Vagina (tissue), 2 donors: ENCODE measurements around the gene KCNN3. TPM values are rescaled to one million over a fixed set of nuclear protein-coding genes. Genes with fewer than 3 reads are reported as not detected.

Source experiments
- DNase-seq, 2 donors: peaks; one replicate each; pipeline ENCODE4 v3.0.0-alpha.2; 2017; ENCODE audit errors: extremely low spot score in 2 of 2
- H3K27ac ChIP-seq: fragments of 200-600 bp; sonication (generic); one replicate; pipeline ENCODE4 v1.5.1; 2019
- H3K27me3 ChIP-seq: fragments of 200-600 bp; sonication (generic); one replicate; pipeline ENCODE4 v1.5.1; 2019
- H3K36me3 ChIP-seq, 2 donors: fragments of 200-600 bp; sonication (generic); one replicate each; pipeline ENCODE4 v1.5.1; 2017 to 2019
- H3K4me1 ChIP-seq: fragments of 200-600 bp; sonication (generic); one replicate; pipeline ENCODE4 v1.5.1; 2019
- H3K4me3 ChIP-seq, 2 donors: fragments of 200-600 bp; sonication (generic); 1 replicate in 1 of 2; 2 replicates in 1 of 2; pipeline ENCODE4 v1.5.1; 2016 to 2019
- H3K9me3 ChIP-seq: fragments of 200-600 bp; sonication (generic); one replicate; pipeline ENCODE4 v1.5.1; 2019
- POLR2A ChIP-seq, 2 donors: fragments of 450-650 bp; IDR thresholded peaks; one replicate each; pipeline ENCODE4 v1.6.1; 2017; ENCODE audit warnings: antibody characterized with exemption in 2 of 2, mild to moderate bottlenecking in 2 of 2, moderate library complexity in 2 of 2
- POLR2AphosphoS5 ChIP-seq, 2 donors: sonication (generic); formaldehyde crosslinking; IDR thresholded peaks; one replicate each; pipeline ENCODE4 v1.9.0; 2017; ENCODE audit warnings: antibody characterized with exemption in 2 of 2, mild to moderate bottlenecking in 2 of 2, low read depth in 1 of 2; ENCODE audit not compliant: insufficient read depth in 1 of 2
- intact Hi-C: fragments of 100-400 bp; cut with DNase I; formaldehyde crosslinking; loops from one replicate; pipeline ENCODE4 v1.15.1; 2023
- total RNA-seq: library from RNA; depleted of rRNA; stranded (reverse); fragments of >200 nt; gene quantifications from one replicate; pipeline ENCODE4 v1.2.3, GENCODE V29; 2016
- TF ChIP-seq, protein P1 (sequence below), 3 experiments: fragments of 450-650 bp in 2 of 3; fragments of 200-600 bp in 1 of 3; sonication (generic) in 1 of 3; IDR thresholded peaks; one replicate each; pipeline ENCODE4 v1.5.1; 2017 to 2019; ENCODE audit warnings: antibody characterized with exemption in 3 of 3, mild to moderate bottlenecking in 2 of 3, moderate library complexity in 2 of 3

KCNN3 gene
- total RNA-seq, 1 donor from 2014 or later, result 7.4 TPM

DNA sequence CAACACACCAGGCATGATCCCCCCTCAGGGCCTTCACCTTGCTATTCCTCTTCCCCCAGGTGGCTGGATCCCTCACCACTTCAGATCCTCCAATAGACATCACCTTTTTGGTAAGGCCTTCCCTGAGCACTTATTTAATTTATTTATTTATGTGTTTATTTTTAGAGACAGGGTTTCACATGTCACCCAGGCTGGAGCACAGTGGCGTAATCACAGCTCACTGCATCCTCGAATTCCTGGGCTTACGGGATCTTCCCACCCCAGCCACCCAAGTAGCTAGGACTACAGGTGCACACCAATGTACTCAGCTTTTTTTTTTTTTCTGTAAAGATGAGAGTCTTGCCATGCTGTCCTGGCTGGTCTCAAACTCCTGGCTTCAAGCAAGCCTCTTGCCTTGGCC is 17.2 kb downstream of the KCNN3 start:
- no peak for DNase-seq
- Histone ChIP-seq H3K36me3 (no peaks in the 10 kb centered on the region), H3K4me3 (no peak overlapping the region), H3K27me3 (no peaks in the 10 kb centered on the region), H3K27ac (no peak overlapping the region), H3K9me3 (no peaks in the 10 kb centered on the region), H3K4me1 (peaks cover 3% of the 10 kb centered on the region)
- intact Hi-C loops, result no loop called here
- TF ChIP-seq POLR2AphosphoS5 (IDR thresholded peaks at IDR 0.05; ENCODE audit: insufficient read depth in 1 of 2, low read depth in 1 of 2) (no peak), POLR2A (IDR thresholded peaks at IDR 0.05) (no peak)
- TF ChIP-seq, protein P1, sequence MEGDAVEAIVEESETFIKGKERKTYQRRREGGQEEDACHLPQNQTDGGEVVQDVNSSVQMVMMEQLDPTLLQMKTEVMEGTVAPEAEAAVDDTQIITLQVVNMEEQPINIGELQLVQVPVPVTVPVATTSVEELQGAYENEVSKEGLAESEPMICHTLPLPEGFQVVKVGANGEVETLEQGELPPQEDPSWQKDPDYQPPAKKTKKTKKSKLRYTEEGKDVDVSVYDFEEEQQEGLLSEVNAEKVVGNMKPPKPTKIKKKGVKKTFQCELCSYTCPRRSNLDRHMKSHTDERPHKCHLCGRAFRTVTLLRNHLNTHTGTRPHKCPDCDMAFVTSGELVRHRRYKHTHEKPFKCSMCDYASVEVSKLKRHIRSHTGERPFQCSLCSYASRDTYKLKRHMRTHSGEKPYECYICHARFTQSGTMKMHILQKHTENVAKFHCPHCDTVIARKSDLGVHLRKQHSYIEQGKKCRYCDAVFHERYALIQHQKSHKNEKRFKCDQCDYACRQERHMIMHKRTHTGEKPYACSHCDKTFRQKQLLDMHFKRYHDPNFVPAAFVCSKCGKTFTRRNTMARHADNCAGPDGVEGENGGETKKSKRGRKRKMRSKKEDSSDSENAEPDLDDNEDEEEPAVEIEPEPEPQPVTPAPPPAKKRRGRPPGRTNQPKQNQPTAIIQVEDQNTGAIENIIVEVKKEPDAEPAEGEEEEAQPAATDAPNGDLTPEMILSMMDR (IDR thresholded peaks at IDR 0.05), result no peak

DNA sequence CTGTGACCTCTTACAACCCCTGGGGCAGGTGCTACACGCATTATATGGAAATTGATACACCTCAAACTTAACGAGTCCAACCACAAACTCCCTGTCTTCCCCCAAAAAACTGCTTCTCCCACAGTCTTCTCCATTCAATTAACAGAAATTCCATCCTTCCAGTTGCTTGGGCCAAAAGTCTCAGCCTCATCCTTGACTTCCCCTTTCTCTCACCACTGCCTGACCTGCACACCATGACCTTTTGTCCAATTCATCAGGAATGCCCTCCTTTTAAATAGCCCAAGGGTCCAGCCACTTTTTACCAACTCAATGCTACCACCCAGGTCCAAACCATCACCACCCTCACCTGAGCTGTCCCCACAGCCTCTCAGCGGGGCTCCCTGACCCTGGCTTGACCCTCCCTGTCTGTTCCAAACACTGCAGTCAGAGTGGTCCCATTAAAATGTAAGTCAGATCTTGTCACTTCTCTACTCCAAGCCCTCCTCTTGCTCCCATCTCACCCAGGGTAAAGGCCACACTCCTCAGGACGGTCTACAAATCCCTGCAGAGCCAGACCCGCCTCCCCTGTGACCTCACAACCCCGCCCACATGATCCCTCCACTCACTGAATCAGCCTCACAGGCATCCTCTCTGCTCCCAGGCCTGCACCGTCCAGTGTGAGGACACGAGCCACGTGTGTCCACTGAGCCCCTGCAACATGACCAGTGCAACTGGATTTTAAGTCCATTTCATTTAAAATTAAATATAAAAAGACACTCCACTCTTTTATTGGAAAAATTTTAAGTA is 18.5 kb downstream of the KCNN3 start:
- H3K9me3 ChIP-seq, result no peaks in the 10 kb centered on the region
- no peak overlapping the region for H3K27ac ChIP-seq
- no peaks in the 10 kb centered on the region for H3K27me3 ChIP-seq
- no peaks in the 10 kb centered on the region for H3K36me3 ChIP-seq
- intact Hi-C loops, result no loop called here
- no peak overlapping the region for H3K4me3 ChIP-seq
- peaks cover 7% of the 10 kb centered on the region for H3K4me1 ChIP-seq
- no peak for DNase-seq
- no peak for TF ChIP-seq POLR2AphosphoS5 (IDR thresholded peaks at IDR 0.05; ENCODE audit: insufficient read depth in 1 of 2, low read depth in 1 of 2)
- TF ChIP-seq, protein P1 (IDR thresholded peaks at IDR 0.05), result no peak
- no peak for TF ChIP-seq POLR2A (IDR thresholded peaks at IDR 0.05)

GRCh38 chr1:154849645-154850131 is 20.4 kb downstream of the KCNN3 start:
- Histone ChIP-seq H3K4me3 (no peak overlapping the region), H3K4me1 (peaks cover 7% of the 10 kb centered on the region), H3K27ac (no peak overlapping the region), H3K36me3 (no peaks in the 10 kb centered on the region), H3K9me3 (no peaks in the 10 kb centered on the region), H3K27me3 (no peaks in the 10 kb centered on the region)
- no peak for DNase-seq
- no peak for TF ChIP-seq POLR2A (IDR thresholded peaks at IDR 0.05)
- TF ChIP-seq, protein P1 (IDR thresholded peaks at IDR 0.05), result no peak
- TF ChIP-seq POLR2AphosphoS5 (IDR thresholded peaks at IDR 0.05; ENCODE audit: insufficient read depth in 1 of 2, low read depth in 1 of 2), result no peak
- intact Hi-C loops, result no loop called here

GRCh38 chr1:154848983-154849382 is 21.1 kb downstream of the KCNN3 start:
- Histone ChIP-seq H3K4me1 (peaks cover 7% of the 10 kb centered on the region), H3K27me3 (no peaks in the 10 kb centered on the region), H3K36me3 (no peaks in the 10 kb centered on the region), H3K27ac (no peak overlapping the region), H3K9me3 (no peaks in the 10 kb centered on the region), H3K4me3 (no peak overlapping the region)
- intact Hi-C loops, result no loop called here
- TF ChIP-seq POLR2A (IDR thresholded peaks at IDR 0.05) (no peak), POLR2AphosphoS5 (IDR thresholded peaks at IDR 0.05; ENCODE audit: insufficient read depth in 1 of 2, low read depth in 1 of 2) (no peak)
- TF ChIP-seq, protein P1 (IDR thresholded peaks at IDR 0.05), result no peak
- no peak for DNase-seq

- Histone ChIP-seq H3K4me3 (no peak overlapping the region), H3K36me3 (no peaks in the 10 kb centered on the region), H3K4me1 (peaks cover 7% of the 10 kb centered on the region), H3K27ac (no peak overlapping the region), H3K9me3 (no peaks in the 10 kb centered on the region), H3K27me3 (no peaks in the 10 kb centered on the region)
- no peak for DNase-seq
- TF ChIP-seq POLR2AphosphoS5 (IDR thresholded peaks at IDR 0.05; ENCODE audit: insufficient read depth in 1 of 2, low read depth in 1 of 2) (no peak), POLR2A (IDR thresholded peaks at IDR 0.05) (no peak)
- TF ChIP-seq, protein P1 (IDR thresholded peaks at IDR 0.05), result no peak
- intact Hi-C loops, result no loop called here
Measured at GRCh38 chr1:154847891-154848290, 22.2 kb downstream of the KCNN3 start.
